Measurements from ENCODE around the gene SUMF1. TPM values are rescaled to one million over a fixed set of nuclear protein-coding genes. Genes with fewer than 3 reads are reported as not detected.

The SUMF1 gene
- total and polyA plus RNA-seq, 2 donors (not counting 1 experiment from before 2014, with no cell fraction given) = 10.3 to 21.2 TPM

Other genes with a start within 250 kb of the SUMF1 start
- 6.8 and 7.6 TPM in 2 replicates for gene SETMAR, start 163.9 kb downstream of the SUMF1 start, total RNA-seq
- 3.8 and 4.2 TPM in 2 replicates for gene SETMAR, start 163.9 kb downstream of the SUMF1 start, polyA plus RNA-seq
- 332 and 357 TPM in 2 replicates for gene ITPR1, start 26.1 kb upstream of the SUMF1 start, total RNA-seq
- gene ITPR1, start 26.1 kb upstream of the SUMF1 start, polyA plus RNA-seq = 64.0 and 128 TPM in 2 replicates